Measurements from ENCODE around the gene MEGF11. TPM values are rescaled to one million over a fixed set of nuclear protein-coding genes. Genes with fewer than 3 reads are reported as not detected.
A peak's percentile ranks its signal among the peaks of the same experiment; 100 is the strongest.

Gene MEGF11
- total RNA-seq, 1 donor from 2014 or later: 6.8 TPM

DNA sequence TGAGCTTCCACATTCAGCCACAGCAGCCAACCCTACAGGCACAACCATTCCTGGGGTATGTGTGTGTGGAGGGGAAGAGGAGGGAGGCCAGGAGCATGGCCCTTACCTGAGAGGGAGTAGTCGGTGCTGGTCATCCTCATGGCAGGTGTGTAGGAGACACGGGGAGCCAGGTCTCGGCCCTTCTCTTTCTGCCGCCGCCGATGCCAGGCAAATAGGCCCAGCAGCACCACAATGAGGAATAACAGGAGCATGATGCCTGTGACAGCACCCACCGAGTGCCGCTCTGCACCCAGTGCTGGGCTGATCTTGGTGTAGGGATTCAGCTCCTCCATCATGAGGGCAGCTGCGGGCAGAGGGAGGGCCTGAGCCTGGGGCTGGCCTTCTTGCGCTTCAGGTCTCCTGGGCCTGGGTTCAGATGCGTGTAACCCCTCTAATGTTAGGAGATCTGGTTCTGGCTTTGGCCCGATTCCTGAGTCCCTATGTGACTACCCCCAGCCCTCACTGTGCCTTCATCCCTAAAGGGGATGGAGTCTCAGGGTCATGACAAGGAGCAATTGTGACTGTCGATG lies 339.8 kb downstream of the MEGF11 start:
- ATAC-seq (no peak), DNase-seq (ENCODE audit: low spot score) (no peak)
- intact Hi-C loops (cut with DNase I): no loop called here

DNA sequence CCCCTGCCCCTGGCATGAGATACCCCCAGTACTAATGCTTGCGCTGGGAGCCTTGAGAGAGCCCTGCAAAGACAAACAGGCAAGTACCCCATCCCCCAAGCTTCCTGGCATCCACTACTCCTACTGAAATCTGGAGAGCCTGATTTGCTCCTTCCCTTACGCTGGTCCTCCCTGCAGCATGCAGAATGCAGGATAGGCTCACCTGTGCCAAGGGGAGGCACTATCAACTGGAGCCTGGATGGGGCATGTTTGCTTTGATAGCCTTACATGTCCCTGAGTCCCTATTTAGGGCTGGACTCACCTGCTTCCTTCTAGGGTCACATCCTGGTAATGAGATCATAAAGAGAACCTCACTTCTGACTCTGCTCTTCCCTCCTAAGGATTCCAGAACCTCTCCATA lies 341.3 kb downstream of the MEGF11 start:
- DNase-seq (ENCODE audit: low spot score) (no peak), ATAC-seq (no peak)
- intact Hi-C loops (cut with DNase I): no loop called here

DNA sequence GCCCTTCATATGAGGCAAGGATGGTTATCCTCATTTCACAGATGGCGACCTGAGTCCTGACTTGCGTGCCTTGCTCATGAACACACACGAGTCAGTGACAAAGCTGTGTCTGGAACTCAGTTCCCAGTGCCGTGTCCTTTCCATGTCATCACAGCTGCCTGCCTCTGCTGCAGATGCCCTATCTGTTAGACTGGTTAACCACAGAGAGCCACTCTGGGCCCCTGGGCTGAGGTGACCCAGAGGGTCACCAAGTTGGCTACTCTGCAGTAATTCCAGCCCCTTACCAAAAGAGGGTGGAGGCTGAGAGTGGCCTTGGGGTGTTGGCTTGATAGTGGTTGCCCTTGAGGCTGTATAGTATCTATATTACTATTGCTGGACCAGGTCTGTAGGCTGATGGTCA lies 343.2 kb downstream of the MEGF11 start:
- intact Hi-C loops (cut with DNase I): no loop called here
- no peak for ATAC-seq
- no peak for DNase-seq (ENCODE audit: low spot score)

DNA sequence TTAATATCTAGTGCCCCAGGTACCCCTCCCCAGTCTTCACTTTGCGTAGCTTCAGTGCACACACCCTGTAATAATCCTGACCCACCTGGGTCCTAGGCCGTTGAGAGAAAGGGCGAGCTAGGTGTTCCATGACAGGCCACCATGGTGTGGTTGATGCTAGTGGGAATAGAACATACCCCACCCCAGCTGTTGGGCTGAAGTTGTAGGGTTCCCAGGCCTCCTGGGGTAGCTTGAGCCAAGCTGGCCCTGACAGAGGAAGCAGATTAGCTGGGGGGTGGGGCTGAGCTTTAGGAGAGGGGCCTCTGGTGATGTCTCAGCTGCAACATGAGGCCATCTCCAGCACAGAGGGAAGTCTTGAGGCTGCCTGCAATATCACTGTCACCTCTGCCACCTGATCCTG lies 343.7 kb downstream of the MEGF11 start:
- ATAC-seq (no peak), DNase-seq (ENCODE audit: low spot score) (no peak)
- intact Hi-C loops (cut with DNase I): no loop called here

DNA sequence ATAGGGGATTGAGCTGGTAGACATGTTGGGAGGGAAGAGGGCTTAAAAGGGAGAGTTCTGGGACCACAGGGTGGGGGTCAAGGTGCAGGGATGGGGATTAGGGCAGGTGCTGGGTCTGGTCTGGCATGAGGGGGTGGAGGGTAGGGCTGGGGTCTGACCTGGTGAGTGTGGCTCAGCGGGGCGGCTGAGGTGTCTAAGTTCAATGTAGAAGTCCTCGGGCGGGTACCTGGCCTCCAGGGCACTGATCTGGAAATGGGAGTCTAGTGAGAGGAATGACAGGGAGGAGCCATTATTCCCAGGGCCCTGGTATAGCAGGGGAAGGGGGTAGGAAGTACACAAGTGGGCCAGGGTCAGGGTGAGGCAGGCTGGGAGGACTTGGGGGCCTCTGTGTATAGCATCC lies 344.7 kb downstream of the MEGF11 start:
- intact Hi-C loops (cut with DNase I): no loop called here
- no peak for ATAC-seq
- no peak for DNase-seq (ENCODE audit: low spot score)

DNA sequence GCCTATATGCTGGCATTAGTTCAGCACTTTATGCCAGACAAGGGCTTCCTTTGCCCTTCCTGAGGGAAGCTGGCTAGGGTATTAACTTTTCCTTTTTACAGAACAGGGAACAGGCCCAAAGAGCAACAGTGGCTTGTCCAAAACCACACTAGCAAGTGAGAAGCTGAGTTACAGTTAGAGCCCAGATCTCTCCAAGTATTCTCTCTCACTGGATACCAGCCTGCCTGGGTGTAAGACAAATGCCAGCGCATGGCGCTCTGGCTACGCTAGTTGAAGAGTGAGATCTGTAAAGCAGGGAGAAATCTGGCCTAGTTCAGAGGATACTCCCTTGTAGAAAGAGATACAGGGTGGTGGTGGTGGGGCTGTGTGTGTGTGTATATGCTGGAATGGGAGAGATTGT lies 345.9 kb downstream of the MEGF11 start:
- ATAC-seq: no peak
- intact Hi-C loops (cut with DNase I): no loop called here
- no peak for DNase-seq (ENCODE audit: low spot score)

DNA sequence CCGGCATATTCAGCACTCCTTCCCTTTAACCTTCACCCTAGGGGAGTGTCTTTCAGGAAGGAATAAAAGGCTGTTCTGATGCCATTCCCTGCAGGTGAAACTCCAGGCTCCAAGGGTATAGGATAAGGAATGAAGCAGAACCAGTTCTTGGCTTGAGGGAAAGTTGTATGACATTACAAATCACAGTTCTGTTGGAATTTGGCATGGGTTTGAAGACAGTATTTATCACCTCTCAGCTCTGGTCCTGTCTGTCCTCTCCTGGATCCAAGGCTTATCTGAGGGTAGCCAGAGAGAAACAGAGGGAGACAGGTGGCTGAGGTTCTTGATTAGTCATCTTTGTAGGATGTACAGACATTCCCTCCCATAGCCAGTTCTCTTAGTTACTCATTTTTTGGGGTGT lies 347.2 kb downstream of the MEGF11 start:
- ATAC-seq (no peak), DNase-seq (ENCODE audit: low spot score) (no peak)

DNA sequence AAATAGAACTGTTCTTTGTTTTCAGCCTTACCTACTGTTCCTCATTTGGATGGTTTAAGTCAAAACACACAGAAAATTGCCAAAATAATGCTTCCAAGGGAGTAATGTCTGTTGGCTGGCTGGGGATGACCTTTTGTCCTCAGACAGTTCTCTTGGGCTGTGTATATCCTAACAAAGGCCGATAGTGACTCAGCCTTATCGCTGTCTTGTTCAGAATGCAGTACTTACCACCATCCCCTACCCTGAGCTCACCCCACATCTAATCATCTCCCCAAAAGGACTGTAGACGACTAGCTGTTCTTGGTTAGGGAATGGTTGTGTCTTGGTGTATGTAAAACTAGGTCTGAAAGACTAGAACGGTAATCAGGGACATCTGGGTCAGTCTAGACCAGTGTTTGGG lies 349.2 kb downstream of the MEGF11 start:
- DNase-seq (ENCODE audit: low spot score): no peak
- intact Hi-C loops (cut with DNase I): no loop called here
- no peak for ATAC-seq

More for the DNA sequence above, 347.2 kb downstream of the MEGF11 start:
- intact Hi-C loops (cut with DNase I): no loop called here

DNA sequence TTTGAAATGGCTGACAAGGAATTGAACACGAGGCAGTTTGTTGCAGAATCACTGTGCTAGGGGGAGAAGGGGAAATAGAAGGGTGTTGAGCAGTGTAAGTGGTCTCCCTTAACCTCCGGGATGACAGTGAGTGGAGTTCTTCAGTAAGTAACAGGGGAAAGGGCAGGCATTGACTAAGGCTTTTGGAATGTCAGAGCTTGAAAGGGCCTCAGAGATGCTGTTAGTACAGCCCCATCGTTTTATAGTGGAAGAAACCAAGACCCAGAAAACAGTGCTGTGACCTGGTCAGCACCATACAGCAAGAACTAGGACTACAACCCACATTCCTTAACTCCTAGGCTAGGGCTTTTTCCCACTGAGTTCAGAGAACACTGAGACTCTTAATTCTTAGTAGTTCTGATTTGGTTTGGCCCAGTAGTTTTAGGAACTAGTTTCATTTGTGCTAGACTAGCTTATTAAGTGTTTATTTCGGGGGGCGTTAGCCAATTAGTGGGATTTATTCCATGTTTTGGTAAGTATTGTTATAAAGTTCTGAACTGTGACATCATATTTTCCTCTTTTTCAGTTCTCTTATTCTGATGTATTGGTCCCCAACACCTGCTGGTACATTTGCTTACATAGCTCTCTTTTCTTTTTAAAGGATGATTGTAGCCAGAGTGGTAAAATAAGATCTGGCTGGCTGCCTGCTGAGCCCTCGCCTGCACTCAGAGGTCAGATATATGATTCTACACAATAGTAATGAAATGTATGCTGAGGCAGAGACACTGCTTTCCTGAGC lies 350.1 kb downstream of the MEGF11 start:
- no peak for DNase-seq (ENCODE audit: low spot score)
- no peak for ATAC-seq
- intact Hi-C loops (cut with DNase I): no loop called here

DNA sequence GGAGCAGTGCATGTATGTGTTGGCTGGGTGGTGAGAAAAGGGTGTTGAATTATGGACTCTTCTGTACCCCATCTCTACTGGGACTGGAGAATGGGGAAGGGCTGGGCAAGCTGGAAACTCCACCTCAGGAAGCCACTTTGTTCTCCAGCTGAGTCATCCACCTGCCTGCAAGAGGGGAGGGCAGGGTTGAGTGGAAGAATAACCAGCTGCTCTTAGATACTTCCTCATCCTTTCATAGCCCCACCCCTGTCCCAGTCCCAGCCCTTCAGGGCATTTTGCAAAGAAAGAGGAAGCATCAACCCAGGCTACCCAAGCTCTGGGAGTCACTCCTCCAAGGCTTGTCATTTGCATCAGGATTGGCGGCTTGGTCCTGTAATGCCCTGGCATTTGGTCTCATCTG lies 351.2 kb downstream of the MEGF11 start:
- intact Hi-C loops (cut with DNase I): no loop called here
- DNase-seq (ENCODE audit: low spot score): no peak
- ATAC-seq: peak; percentile 76

DNA sequence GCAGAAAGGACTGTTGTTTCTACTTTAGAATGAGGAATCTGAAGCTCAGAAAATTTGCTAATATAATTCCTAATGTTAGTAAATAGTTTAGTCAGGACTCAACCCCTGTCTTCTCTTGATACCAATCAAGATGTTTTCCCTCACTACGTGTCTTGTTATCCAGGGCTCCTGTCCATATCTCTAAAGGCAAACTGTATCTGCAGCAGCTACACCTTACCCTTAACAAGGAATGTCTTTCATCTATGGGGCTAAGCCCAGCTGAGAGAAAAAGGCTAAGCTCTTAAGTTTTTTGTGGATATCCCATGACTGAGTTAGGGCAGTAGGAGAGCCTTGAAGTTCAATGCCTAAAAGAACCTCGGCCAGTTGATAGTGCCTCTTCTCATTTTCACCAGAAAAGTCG lies 351.7 kb downstream of the MEGF11 start:
- DNase-seq (ENCODE audit: low spot score): no peak
- no peak for ATAC-seq
- intact Hi-C loops (cut with DNase I): no loop called here

DNA sequence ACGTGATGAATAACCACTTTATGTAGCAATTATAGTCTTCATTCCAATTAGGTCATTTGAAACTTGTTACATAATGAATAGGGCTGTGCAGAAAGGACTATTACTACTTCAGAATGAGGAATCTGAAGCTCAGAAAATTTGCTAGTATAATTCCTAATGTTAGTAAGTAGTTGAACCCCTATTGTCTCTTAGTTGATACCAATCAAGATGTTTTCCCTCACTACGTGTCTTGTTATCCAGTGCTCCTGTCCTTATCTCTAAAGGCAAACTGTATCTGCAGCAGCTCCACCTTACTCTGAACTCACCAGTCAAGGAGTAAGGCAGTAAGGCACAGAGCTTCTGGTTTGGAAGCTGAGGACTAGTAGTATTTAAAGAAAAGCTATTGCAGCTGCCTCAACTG lies 352.2 kb downstream of the MEGF11 start:
- intact Hi-C loops (cut with DNase I): no loop called here
- DNase-seq (ENCODE audit: low spot score) (no peak), ATAC-seq (no peak)

DNA sequence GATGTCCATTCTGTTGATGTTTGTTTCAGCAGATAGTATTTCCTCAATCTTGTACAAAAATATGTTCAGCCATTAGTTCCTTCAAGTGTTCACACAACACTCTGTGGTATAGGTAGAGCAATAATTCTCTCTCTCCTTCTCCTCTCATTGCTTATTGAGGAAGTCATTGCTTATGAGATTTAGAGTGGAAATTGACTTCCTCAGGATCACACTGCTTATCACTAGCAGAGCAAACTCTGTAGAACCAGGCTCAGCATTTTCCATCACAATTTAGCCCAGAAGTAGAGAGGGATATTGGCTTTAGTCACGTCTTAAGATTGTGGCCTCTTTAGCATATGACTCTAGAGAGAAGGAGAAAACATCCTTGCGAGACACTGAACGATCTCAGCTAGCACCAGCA lies 353.1 kb downstream of the MEGF11 start:
- intact Hi-C loops (cut with DNase I): no loop called here
- ATAC-seq (no peak), DNase-seq (ENCODE audit: low spot score) (no peak)

DNA sequence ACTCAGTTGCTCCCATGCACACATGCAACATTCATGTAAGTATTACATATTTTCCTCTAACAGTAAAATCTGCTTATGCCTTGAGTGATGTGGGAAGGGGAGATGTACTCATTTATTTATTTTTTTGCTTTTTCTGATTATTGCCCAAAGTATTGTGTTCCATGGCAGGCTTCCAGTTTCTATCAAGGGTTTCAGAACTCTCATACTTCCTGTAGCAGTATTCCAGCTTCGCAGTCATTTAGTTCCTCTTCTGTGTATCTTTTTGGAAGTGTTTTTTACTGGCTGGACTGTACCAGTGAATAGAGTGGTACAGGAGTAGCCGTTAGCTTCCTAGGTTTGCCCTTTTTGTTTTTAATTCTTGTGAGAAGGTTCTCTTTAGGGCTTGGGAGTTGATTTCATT lies 357.3 kb downstream of the MEGF11 start:
- intact Hi-C loops (cut with DNase I): no loop called here
- DNase-seq (ENCODE audit: low spot score): no peak
- no peak for ATAC-seq

DNA sequence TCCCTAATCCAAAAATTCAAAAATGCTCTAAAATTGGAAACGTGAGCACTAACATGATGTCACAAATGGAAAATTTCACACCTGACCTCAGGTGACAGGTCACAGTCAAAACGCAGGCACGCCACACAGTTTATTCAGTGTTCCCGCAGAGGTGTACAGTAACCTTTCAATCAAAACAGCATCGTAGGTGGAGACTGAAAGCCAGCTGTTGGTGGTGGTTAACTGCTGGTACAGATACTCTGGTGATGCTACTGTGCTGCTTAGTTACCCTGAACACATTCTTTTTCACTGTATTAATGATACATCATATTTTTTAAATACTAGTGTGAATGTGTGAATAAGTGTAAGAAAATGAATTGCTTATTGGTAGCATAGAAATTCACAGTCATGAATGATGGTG lies 360.5 kb downstream of the MEGF11 start:
- intact Hi-C loops (cut with DNase I): no loop called here
- no peak for DNase-seq (ENCODE audit: low spot score)
- no peak for ATAC-seq

DNA sequence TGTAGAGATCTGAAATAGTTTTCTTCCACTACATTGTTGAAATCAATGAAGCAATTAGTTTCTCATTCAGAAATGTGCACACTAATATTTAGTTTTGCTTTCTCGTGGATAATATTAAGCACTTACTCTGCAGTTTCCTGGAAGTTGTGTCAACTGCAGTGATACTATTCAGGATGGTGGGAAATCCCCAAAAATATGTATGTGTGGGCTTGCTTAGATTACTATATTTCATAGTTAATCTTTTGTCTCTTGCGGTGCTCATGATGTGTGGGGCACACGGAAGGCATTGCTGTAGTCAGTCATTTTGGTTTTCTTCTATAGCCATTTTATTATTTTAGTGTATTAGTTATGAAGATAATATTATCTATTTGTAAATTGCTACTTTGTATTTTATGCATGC lies 364.6 kb downstream of the MEGF11 start:
- ATAC-seq (no peak), DNase-seq (ENCODE audit: low spot score) (no peak)
- intact Hi-C loops (cut with DNase I): no loop called here

DNA sequence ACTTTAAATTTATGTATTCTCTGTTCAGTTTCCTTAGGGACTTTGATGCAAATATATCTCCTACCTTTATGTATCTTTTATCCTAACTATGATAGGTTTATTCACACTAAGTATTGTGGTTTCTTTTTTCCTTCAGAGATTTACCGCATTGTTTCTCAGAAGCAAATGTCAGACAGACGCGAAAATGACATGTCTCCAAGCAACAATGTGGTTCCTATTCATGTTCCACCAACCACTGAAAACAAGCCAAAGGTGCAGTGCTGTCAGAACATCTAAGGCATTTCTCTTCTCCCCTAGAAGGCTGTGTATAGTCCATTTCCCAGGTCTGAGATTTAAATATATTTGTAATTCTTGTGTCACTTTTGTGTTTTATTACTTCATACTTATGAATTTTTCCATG lies 366.0 kb downstream of the MEGF11 start:
- DNase-seq (ENCODE audit: low spot score) (no peak), ATAC-seq (no peak)
- intact Hi-C loops (cut with DNase I): no loop called here

DNA sequence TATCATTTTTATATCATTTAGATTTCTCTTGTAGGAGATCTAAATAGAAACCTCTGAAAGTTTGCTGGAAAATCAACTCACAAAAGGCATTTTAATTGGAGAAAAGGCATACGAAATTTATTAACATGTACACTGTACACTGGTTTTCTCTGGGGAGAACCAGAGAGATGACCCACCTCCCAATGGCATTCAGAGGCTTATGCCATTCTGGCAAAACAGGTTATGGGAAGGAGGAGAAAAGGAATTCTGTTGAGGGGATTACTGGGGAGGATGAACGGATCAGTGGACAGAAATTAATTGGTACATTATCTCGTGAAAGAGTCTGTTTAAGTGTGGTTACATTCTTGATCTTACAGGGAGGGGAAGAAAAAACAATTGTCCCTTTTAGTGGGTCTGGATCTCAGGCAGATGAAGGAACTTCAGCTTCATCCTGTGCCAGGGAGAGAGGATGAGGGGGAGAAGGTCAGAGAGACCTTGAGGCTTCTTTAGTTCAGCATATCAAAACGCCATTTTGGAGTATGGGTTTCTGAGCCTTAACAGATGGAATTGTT lies 367.8 kb downstream of the MEGF11 start:
- intact Hi-C loops (cut with DNase I): no loop called here
- ATAC-seq (no peak), DNase-seq (ENCODE audit: low spot score) (no peak)

DNA sequence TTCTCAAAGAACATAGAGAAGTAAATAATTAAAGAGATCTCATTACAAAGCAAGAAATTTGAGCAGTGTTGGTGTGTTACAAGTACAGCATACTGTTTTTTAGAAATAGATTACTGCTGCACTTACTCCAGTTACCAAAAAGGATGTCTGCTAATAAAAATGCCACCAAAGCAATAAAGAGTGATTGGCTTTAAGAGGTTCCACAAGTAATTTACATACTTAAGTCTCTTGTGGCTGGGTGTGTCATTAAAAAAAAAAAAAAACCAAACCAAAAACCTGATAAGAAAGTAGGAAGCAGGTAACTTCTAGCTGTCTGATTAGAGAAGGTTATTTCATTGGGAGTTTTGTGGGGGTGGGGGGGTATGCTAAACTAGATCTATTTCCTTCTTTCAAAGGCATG lies 369.0 kb downstream of the MEGF11 start:
- ATAC-seq (no peak), DNase-seq (ENCODE audit: low spot score) (no peak)
- intact Hi-C loops (cut with DNase I): no loop called here

DNA sequence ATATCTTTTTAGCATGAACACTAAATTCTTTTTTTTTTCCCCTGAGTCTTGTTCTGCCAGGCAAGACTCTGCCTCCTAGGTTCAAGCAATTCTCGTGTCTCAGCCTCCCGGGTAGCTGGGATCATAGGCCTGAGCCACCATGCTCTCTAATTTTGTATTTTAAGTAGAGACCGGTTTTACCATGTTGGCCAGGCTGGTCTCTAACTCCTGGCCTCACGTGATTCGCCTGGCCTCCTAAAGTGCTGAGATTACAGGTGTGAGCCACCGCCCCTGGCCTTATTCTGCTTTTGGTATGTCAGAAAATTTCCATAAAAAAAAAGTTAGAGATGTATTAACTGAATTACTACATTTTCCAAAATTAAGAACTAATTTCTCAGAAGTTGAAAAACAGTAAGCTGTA lies 370.0 kb downstream of the MEGF11 start:
- intact Hi-C loops (cut with DNase I): no loop called here
- no peak for DNase-seq (ENCODE audit: low spot score)

More for the DNA sequence above, 370.0 kb downstream of the MEGF11 start:
- no peak for ATAC-seq

Measured in sciatic nerve (tissue), 2 donors.